Tibial nerve (tissue), 4 donors: Measurements from ENCODE around the gene MTMR8. TPM values are rescaled to one million over a fixed set of nuclear protein-coding genes. Genes with fewer than 3 reads are reported as not detected.

Experiments
- DNase-seq, 2 donors: peaks; one replicate each; pipeline ENCODE4 v3.0.0-alpha.2; 2019; ENCODE audit warnings: low spot score in 2 of 2
- H3K27ac ChIP-seq, 4 donors: fragments of 200-600 bp; sonication (generic) in 3 of 4; one replicate each; pipeline ENCODE4 v1.5.1; 2017 to 2019; ENCODE audit warnings: mild to moderate bottlenecking in 1 of 4
- H3K27me3 ChIP-seq, 2 donors: fragments of 200-600 bp; sonication (generic) in 1 of 2; one replicate each; pipeline versions ENCODE4 v1.5.1 to v1.6.0; 2017 to 2019
- H3K36me3 ChIP-seq, 3 donors: fragments of 200-600 bp; sonication (generic); one replicate each; pipeline ENCODE4 v1.5.1; 2018 to 2019
- H3K4me1 ChIP-seq, 4 donors: fragments of 200-600 bp; sonication (generic) in 3 of 4; one replicate each; pipeline ENCODE4 v1.5.1; 2017 to 2019
- H3K4me3 ChIP-seq, 4 donors: fragments of 200-600 bp; sonication (generic) in 3 of 4; one replicate each; pipeline ENCODE4 v1.5.1; 2017 to 2019; ENCODE audit warnings: mild to moderate bottlenecking in 1 of 4, moderate library complexity in 1 of 4
- H3K9me3 ChIP-seq, 4 donors: fragments of 200-600 bp; sonication (generic) in 3 of 4; one replicate each; pipeline ENCODE4 v1.5.1; 2017 to 2019
- EP300 ChIP-seq, 2 donors: sonication (generic); formaldehyde crosslinking; IDR thresholded peaks; one replicate each; pipeline ENCODE4 v1.6.1; 2017; ENCODE audit warnings: antibody characterized with exemption in 2 of 2, mild to moderate bottlenecking in 1 of 2
- POLR2A ChIP-seq, 2 donors: fragments of 450-650 bp; IDR thresholded peaks; one replicate each; pipeline ENCODE4 v1.6.1; 2017; ENCODE audit warnings: antibody characterized with exemption in 2 of 2, mild to moderate bottlenecking in 2 of 2, moderate library complexity in 2 of 2
- WGBS, 2 donors: methylation state at CpG; one replicate each; pipeline ENCODE4 v1.1.5; 2018; 5-methylcytosine and 5-hydroxymethylcytosine counted together
- total RNA-seq, 4 donors: library from RNA; depleted of rRNA; stranded (reverse); fragments of >200 nt; gene quantifications; one replicate each; pipeline ENCODE4 v1.1.0, GENCODE V29; 2016
- TF ChIP-seq, protein P1 (sequence below), 5 experiments: fragments of 200-600 bp in 3 of 5; fragments of 450-650 bp in 2 of 5; sonication (generic) in 3 of 5; IDR thresholded peaks; one replicate each; pipeline ENCODE4 v1.5.1; 2016 to 2019; ENCODE audit warnings: antibody characterized with exemption in 5 of 5, mild to moderate bottlenecking in 3 of 5, moderate library complexity in 2 of 5

MTMR8 gene
- total RNA-seq, 4 donors from 2014 or later: 1.4 to 4.8 (median 2.7) TPM

GRCh38 chrX:64350521-64350920, 44.7 kb downstream of the MTMR8 start:
- Histone ChIP-seq H3K9me3 (no peaks in the 10 kb centered on the region), H3K4me3 (no peak overlapping the region), H3K27ac (no peak overlapping the region), H3K36me3 (peaks cover 0 to 18% (median 0%) of the 10 kb centered on the region in 3 donors), H3K27me3 (no peaks in the 10 kb centered on the region), H3K4me1 (no peaks in the 10 kb centered on the region)
- no peak for TF ChIP-seq POLR2A (IDR thresholded peaks at IDR 0.05)
- DNase-seq: no peak
- WGBS, 2 donors: 58 to 78% methylated on average over 1 of the region's 1 CpG

DNA sequence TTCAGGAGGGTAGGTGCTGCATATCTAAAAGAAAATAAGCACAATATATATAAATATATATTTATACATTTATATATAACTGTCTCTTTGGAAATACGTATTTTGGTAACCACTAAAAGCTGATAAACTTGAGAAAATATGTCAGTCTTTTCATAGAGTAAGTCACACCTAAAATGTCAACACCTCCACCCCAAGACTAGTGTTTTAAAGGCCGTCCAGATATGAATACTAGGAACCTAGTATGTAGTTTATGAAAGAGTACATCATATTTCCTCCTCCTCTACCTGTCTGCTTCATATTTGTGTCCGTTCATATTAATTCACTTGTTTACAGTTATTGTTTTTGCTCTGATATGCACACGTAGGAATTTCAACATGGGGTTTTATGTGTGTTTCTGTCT, 45.2 kb downstream of the MTMR8 start:
- H3K4me3 ChIP-seq: no peak overlapping the region
- H3K27ac ChIP-seq: no peak overlapping the region
- no peaks in the 10 kb centered on the region for H3K9me3 ChIP-seq
- TF ChIP-seq POLR2A (IDR thresholded peaks at IDR 0.05): no peak
- TF ChIP-seq, protein P1, sequence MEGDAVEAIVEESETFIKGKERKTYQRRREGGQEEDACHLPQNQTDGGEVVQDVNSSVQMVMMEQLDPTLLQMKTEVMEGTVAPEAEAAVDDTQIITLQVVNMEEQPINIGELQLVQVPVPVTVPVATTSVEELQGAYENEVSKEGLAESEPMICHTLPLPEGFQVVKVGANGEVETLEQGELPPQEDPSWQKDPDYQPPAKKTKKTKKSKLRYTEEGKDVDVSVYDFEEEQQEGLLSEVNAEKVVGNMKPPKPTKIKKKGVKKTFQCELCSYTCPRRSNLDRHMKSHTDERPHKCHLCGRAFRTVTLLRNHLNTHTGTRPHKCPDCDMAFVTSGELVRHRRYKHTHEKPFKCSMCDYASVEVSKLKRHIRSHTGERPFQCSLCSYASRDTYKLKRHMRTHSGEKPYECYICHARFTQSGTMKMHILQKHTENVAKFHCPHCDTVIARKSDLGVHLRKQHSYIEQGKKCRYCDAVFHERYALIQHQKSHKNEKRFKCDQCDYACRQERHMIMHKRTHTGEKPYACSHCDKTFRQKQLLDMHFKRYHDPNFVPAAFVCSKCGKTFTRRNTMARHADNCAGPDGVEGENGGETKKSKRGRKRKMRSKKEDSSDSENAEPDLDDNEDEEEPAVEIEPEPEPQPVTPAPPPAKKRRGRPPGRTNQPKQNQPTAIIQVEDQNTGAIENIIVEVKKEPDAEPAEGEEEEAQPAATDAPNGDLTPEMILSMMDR (IDR thresholded peaks at IDR 0.05): no peak
- no peak for TF ChIP-seq EP300 (IDR thresholded peaks at IDR 0.05)
- 60 to 89% methylated on average over 4 of the region's 4 CpGs for WGBS, 2 donors
- DNase-seq: no peak
- no peaks in the 10 kb centered on the region for H3K4me1 ChIP-seq
- peaks cover 0 to 18% (median 0%) of the 10 kb centered on the region in 3 donors for H3K36me3 ChIP-seq
- no peaks in the 10 kb centered on the region for H3K27me3 ChIP-seq

DNA sequence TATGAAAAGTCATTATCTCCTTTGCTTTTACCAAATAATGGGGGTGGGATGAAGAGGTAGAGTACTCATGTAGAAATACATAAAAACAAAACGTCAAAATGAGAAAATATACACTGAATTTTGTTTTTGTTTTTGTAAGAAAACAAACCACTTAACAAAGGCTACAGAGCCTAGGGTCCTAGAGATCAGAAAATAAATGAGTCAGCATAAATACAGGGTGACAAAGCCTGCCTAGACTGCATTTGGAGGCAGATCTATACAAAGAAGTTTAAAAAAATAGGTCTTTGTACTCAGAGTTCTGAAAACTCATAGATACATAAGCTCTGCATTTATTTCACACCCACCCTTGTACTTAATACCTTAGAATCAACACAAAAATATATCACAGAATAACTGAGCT, 52.4 kb downstream of the MTMR8 start:
- WGBS, 2 donors: 18 to 45% methylated on average over 1 of the region's 1 CpG
- no peak for DNase-seq
- Histone ChIP-seq H3K27ac (no peak overlapping the region), H3K4me1 (no peaks in the 10 kb centered on the region), H3K36me3 (no peaks in the 10 kb centered on the region), H3K4me3 (no peak overlapping the region), H3K27me3 (peaks cover 0 to 3% of the 10 kb centered on the region in 2 donors), H3K9me3 (no peaks in the 10 kb centered on the region)
- TF ChIP-seq, protein P1 (IDR thresholded peaks at IDR 0.05): no peak
- no peak for TF ChIP-seq EP300 (IDR thresholded peaks at IDR 0.05)
- no peak for TF ChIP-seq POLR2A (IDR thresholded peaks at IDR 0.05)

DNA sequence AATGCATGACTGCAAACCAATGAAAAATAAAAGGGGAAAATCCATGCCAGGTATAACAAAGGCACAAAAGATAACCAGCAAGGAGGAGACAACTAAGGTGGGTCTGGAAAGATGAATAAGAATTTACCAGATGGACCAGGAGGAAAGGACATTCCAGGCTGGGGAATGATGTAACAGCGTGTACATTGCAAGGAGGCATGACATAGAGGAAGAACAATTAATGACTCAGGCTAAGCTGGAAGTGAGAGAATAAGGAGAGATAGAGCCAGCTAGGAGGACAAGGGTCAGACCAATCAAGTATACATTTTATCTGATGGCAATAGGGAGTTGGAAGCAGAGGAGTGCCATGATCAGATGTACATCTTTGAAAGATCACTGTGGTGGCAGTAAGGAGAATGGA, 57.0 kb downstream of the MTMR8 start:
- no peak for DNase-seq
- Histone ChIP-seq H3K27me3 (peaks cover 0 to 3% of the 10 kb centered on the region in 2 donors), H3K4me3 (no peak overlapping the region), H3K36me3 (no peaks in the 10 kb centered on the region), H3K27ac (no peak overlapping the region), H3K9me3 (no peaks in the 10 kb centered on the region), H3K4me1 (no peaks in the 10 kb centered on the region)
- TF ChIP-seq POLR2A (IDR thresholded peaks at IDR 0.05): no peak
- TF ChIP-seq, protein P1 (IDR thresholded peaks at IDR 0.05): no peak
- no peak for TF ChIP-seq EP300 (IDR thresholded peaks at IDR 0.05)
- WGBS, 2 donors: 83 to 100% methylated on average over 1 of the region's 1 CpG

- TF ChIP-seq POLR2A (IDR thresholded peaks at IDR 0.05) (no peak), EP300 (IDR thresholded peaks at IDR 0.05) (no peak)
- TF ChIP-seq, protein P1 (IDR thresholded peaks at IDR 0.05): no peak
- 38 to 66% methylated on average over 3 of the region's 3 CpGs for WGBS, 2 donors
- H3K4me3 ChIP-seq: no peak overlapping the region
- H3K36me3 ChIP-seq: peaks cover 0 to 18% (median 0%) of the 10 kb centered on the region in 3 donors
- no peaks in the 10 kb centered on the region for H3K27me3 ChIP-seq
- no peak for DNase-seq
- H3K27ac ChIP-seq: no peak overlapping the region
- H3K4me1 ChIP-seq: no peaks in the 10 kb centered on the region
- H3K9me3 ChIP-seq: no peaks in the 10 kb centered on the region
These were observed 60.8 kb downstream of the MTMR8 start for GRCh38 chrX:64334467-64334866.

GRCh38 chrX:64330284-64330683, 65.0 kb downstream of the MTMR8 start:
- Histone ChIP-seq H3K4me1 (no peaks in the 10 kb centered on the region), H3K27ac (no peak overlapping the region), H3K9me3 (no peaks in the 10 kb centered on the region), H3K36me3 (peaks cover 0 to 52% (median 0%) of the 10 kb centered on the region in 3 donors), H3K27me3 (no peaks in the 10 kb centered on the region), H3K4me3 (no peak overlapping the region)
- TF ChIP-seq, protein P1 (IDR thresholded peaks at IDR 0.05): no peak
- TF ChIP-seq EP300 (IDR thresholded peaks at IDR 0.05): no peak
- no peak for TF ChIP-seq POLR2A (IDR thresholded peaks at IDR 0.05)
- no peak for DNase-seq
